ENCODE data around the gene RAB3IL1. TPM values are rescaled to one million over a fixed set of nuclear protein-coding genes. Genes with fewer than 3 reads are reported as not detected.
A peak's percentile ranks its signal among the peaks of the same experiment; 100 is the strongest.

Gene RAB3IL1
- total RNA-seq, 4 donors from 2014 or later, result 6.5 to 27.7 (median 15.2) TPM

GRCh38 chr11:61911701-61912529 is 5.5 kb downstream of the RAB3IL1 start:
- peak in 1 of 2 donors; percentile 2 for DNase-seq
- intact Hi-C loops (cut with DNase I), result no loop called here
- Histone ChIP-seq H3K9me3 (no peaks in the 10 kb centered on the region), H3K27me3 (no peaks in the 10 kb centered on the region), H3K27ac (no peak overlapping the region), H3K4me1 (peaks cover 4 to 35% of the 10 kb centered on the region in 2 donors), H3K4me3 (replicated peaks in 1 of 3) (no peak overlapping the region), H3K36me3 (no peaks in the 10 kb centered on the region)
- WGBS, 2 donors, result 80 to 86% methylated on average over 9 of the region's 17 CpGs
- no peak for TF ChIP-seq CTCF (IDR thresholded peaks at IDR 0.05)
- no peak for TF ChIP-seq POLR2A (IDR thresholded peaks at IDR 0.05)

GRCh38 chr11:61911128-61911700 is 6.2 kb downstream of the RAB3IL1 start:
- peaks cover 0 to under 1% of the 10 kb centered on the region in 2 donors for H3K36me3 ChIP-seq
- peaks cover 4 to 28% of the 10 kb centered on the region in 2 donors for H3K4me1 ChIP-seq
- WGBS, 2 donors, result 82% methylated on average over 6 to 7 of the region's 7 CpGs
- TF ChIP-seq POLR2A (IDR thresholded peaks at IDR 0.05) (no peak), CTCF (IDR thresholded peaks at IDR 0.05) (no peak)
- intact Hi-C loops (cut with DNase I), result no loop called here
- H3K9me3 ChIP-seq, result no peaks in the 10 kb centered on the region
- no peak overlapping the region for H3K27ac ChIP-seq
- no peak for DNase-seq
- no peak overlapping the region for H3K4me3 ChIP-seq (replicated peaks in 1 of 3)
- H3K27me3 ChIP-seq, result no peaks in the 10 kb centered on the region

- no peak overlapping the region for H3K4me3 ChIP-seq (replicated peaks in 1 of 3)
- H3K4me1 ChIP-seq, result peaks cover 4 to 28% of the 10 kb centered on the region in 2 donors
- intact Hi-C loops (cut with DNase I), result no loop called here
- no peak overlapping the region for H3K27ac ChIP-seq
- peak in 1 of 2 donors; percentile 2 for DNase-seq
- TF ChIP-seq CTCF (IDR thresholded peaks at IDR 0.05) (no peak), POLR2A (IDR thresholded peaks at IDR 0.05) (no peak)
- H3K27me3 ChIP-seq, result no peaks in the 10 kb centered on the region
- WGBS, 2 donors, result 77 to 85% methylated on average over 10 to 11 of the region's 13 CpGs
- no peaks in the 10 kb centered on the region for H3K9me3 ChIP-seq
- H3K36me3 ChIP-seq, result peaks cover 0 to 8% of the 10 kb centered on the region in 2 donors
These were observed 6.9 kb downstream of the RAB3IL1 start for GRCh38 chr11:61910187-61911127.

GRCh38 chr11:61908730-61909316 is 8.5 kb downstream of the RAB3IL1 start:
- WGBS, 2 donors, result 37 to 40% methylated on average over 8 to 10 of the region's 10 CpGs

More at GRCh38 chr11:61908730-61909316, 8.5 kb downstream of the RAB3IL1 start:
- Histone ChIP-seq H3K4me3 (replicated peaks in 1 of 3) (no peak overlapping the region), H3K9me3 (no peaks in the 10 kb centered on the region), H3K27me3 (no peaks in the 10 kb centered on the region), H3K36me3 (peaks cover 0 to 8% of the 10 kb centered on the region in 2 donors), H3K27ac (peak overlapping the region in 1 of 3 donors; percentile 40), H3K4me1 (peaks cover 4 to 28% of the 10 kb centered on the region in 2 donors)
- DNase-seq, result peak; percentile 41 to 43
- TF ChIP-seq POLR2A (IDR thresholded peaks at IDR 0.05) (no peak), CTCF (IDR thresholded peaks at IDR 0.05) (no peak)
- intact Hi-C loops (cut with DNase I), result no loop called here
